NK-92 treated with Interleukin-12 subunit alpha and Interleukin-12 subunit beta, amount 100 ng/mL, for 24 hours (cell line): ENCODE results near the gene LHX1.

Source experiments
- DNase-seq: peaks from one replicate; lab custom pipeline; 2025; lab: John Stamatoyannopoulos, UW

The LHX1 gene

DNA sequence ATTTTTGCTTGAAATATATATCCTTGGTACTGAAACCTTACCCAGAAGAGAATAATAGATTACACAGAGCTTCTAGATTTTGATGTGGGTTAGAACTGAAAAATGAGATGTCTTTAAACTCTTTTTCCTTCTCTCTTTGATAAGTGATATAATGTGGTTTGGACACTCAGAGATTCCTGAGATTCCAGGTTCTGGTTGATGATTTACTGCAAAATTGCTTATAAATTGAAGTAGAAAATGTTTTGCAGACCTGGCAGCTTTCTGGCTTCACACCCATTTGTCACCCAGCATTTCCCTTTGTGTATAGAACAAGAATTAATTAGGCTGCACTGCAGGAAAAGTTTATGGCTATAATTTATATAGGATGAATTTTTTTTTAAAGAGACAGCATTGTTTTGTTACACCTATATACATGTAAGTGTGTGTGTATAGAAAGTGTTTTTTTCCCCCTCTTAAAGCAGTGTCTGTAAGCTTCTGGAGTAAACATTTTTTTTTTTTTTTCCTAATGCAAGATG is 35.0 kb downstream of the LHX1 start:
- no peak for DNase-seq

DNA sequence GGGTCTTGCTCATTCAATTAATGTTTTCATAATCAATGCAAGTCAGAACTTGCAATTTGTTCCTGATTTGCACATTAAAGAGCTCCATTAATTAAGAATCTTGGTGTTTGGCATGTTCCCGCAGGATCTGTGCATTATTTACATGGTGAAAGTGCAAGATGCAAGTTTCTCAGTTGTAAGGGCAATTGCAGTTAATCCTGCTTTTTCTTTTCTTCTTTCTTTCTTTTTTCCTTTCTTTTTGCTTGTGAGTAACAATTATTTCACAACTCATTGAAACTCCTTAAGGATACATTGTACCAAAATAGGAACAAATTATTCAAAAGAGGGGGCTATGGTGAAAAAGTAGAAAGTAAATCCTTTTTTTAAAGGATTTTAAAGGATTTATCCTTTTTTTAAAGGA is 35.6 kb downstream of the LHX1 start:
- no peak for DNase-seq

DNA sequence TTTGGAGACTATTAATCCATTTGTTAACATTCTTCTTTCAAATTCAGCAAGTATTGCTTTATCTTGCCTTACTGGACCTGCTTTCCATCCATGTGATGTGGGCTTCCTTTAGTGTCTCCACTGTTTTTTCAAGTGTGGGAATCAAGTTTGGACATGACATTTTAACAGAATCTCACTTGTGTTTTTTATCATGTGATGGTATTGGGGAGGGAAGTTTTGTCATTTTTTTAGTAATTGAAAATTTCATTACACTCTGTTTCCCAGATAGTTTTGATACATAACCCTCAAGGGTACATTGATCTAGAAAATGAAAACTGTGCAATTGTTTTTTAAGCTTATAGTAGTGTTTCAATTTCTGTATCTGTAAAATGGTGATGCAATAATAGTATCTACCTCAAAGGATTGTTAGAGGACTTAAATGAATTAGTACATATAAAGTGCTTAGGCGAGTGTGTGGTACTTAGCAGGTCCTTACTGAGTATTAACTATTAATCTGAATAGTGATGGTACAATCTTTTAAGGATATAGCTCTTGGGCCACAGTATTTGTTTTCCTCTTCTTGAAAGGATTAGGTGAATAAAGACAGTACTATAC is 38.7 kb downstream of the LHX1 start:
- DNase-seq: no peak

DNA sequence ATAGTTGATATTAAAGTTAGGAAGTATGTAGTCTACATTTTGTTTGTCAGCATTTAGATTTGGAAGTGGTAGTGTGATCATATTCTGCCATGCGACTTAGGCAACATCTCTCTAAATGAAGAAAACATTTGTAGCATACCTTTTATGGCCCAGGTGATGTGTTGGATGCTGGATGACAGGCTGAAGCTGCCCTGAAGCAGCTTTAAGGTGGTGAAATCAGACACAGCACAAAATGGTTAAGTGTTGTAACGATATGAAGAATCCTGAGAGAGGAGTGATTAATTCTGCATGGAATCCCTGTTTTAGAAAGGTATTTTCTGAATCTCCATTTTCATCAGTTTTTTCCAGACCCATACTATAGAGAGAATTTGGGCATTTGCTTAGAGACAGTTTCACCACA is 39.8 kb downstream of the LHX1 start:
- no peak for DNase-seq

DNA sequence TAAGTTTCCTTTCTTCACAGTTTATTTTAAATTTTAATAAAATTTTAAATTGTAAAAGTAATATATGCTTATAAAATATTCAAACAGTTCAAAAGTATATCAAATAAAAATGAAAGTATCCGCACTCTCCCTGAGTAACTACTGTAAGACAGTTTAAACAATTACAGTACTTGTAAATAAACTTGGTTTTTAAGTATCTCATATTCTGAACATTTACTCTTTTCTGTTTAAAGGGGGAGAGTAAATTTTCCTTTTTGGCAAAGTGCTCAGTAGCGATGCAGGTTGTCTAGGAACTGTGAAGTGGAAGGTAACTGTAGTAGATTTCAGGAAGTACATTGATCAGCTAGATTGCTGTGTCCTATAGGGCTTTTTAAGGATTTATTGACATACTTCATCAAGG is 40.3 kb downstream of the LHX1 start:
- DNase-seq: no peak

DNA sequence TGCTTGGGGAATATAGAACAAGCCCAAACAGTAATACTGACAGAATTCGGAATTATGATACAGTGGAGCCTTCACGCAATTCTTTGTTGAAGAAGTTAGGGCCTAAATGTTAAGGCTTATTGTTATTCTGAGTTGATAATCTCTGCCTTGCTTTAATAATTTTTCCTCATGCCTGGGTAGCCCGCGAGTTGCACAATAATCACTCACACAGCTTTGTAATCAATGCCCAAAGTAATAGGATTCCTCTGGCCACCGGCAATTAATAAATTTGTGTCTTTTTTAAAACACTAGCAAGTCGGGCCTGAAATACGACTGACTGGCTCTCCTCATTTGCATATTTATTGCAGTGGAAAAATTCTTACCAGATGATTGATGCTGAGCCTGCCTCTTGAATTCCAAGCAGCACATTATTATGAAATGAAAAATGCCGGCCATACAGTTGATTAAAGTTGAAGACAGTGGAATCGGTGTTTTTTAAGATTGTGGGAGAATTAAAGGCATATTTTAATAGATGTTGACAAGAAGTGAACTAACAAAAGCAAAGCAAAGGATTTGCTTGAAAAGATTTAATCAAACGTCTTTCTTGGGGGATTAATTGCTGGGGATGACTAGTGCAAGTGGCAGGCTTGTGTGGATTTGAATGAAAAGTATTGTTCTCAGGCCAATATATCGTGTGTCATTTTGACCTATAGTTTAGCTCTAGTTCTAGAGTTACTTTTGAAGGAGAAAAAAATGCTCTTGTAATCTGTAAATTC is 41.7 kb downstream of the LHX1 start:
- no peak for DNase-seq

DNA sequence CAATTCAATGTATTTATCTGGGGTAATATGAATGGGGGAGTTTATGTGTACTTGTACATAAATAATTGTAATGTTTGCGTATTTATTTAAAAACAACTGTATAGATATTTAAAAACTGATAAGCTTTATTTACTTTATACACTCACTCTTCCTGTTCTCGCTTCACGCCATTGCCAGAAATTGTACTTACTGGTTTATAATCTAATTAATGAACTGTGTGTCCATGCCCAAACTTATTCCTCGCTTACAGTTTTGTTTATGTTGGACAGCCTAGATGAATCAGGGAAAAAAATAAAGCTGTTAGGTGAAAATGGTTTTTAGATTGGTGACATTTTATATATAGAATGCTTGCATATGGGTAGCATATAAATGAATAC is 42.3 kb downstream of the LHX1 start:
- DNase-seq: no peak

DNA sequence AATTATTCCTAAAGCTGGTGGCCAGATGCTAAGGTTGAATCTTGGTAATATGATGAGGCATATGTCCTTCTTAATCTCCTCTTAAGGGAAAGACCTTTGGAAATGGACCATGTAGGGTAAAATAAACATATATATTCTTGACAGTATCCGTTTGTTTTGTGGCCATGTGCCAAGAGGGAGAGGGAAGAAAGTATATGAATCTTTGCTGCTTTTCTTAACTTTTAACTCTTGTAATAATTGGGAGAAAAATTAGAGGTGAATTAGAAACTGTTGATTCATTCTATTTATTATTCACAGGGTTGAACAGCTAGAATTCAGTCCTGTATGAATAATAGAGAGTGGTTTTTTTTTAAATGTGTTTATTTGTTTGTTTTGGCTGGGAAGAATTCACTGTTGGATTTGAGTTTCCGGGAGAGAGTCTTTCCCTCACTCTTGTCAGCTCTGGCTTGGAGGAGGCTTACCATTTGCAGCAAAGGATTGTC is 43.0 kb downstream of the LHX1 start:
- no peak for DNase-seq

DNA sequence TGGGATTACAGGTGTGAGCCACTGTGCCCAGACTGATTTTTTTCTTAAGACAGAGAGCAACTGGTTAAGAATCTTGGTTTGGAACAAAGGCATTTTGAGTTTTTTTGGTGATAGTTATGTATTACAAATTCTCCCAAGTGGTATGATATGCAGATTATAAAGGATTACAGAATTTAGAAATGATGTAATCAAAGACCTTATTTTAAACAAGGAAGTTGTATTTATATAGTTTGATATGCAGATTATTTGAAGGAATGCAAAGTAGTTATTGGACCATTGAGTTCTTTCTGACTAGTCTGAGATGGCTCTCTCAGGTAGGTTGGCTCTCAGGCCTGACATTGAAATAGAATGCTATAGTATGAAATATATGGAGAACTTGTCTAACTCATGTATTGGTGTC is 46.3 kb downstream of the LHX1 start:
- no peak for DNase-seq

DNA sequence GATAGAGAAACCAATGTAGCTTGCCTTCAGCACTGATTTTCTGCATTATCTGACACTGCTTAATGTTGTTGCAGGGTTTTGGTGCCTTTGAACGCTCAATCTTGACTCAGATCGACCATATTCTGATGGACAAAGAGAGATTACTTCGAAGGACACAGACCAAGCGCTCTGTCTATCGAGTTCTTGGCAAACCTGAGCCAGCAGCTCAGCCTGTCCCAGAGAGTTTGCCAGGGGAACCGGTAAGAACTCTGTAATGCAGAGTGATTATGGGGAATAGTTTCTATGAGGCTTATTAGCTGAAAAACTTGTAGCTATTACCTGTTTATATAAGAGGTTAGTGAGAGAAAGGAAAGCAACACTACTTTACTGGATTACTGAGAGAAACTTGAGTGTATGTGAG is 51.9 kb downstream of the LHX1 start:
- no peak for DNase-seq

DNA sequence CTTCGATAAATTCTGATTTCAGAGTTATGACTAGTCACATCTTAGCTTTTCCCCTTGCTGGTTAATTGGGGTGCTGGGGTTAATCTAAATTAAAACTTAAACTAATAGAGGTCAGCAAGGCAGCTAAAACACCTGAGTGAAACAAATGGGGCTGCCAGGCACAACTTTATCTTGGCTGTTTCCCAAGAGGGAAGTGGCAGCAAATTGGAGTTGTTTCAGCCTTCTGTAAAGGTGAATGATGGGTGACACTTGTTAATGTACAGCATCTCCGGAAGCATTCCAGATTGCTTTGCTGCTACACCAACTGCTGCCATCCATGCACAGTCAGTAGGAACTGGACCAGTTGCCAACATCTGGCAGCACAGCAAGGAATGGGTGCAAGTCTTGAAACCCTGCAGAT is 55.4 kb downstream of the LHX1 start:
- no peak for DNase-seq

DNA sequence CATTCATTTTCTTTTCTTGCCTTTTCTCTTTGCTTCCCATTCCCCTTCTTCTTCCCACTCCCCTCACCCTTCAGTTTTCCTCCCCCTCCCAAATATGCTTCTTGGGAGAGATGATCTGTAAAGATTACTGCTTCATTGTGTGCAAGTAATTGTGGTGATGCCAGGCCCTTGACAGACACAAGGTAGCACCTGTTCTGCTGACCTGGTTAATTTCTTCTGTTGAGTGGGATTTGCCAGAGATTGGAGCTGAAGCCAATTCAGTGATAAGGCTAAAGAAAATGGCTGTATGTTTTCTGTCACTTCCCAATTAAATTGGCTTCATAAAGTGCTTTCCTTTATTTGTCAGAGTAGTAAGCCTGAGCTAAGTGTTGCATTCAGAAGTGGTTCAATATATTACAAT is 56.0 kb downstream of the LHX1 start:
- DNase-seq: no peak
